ENCODE results near the gene MKNK2. TPM values are rescaled to one million over a fixed set of nuclear protein-coding genes. Genes with fewer than 3 reads are reported as not detected.

Gene MKNK2
- total RNA-seq, 4 donors from 2014 or later, result 34.6 to 155 (median 81.7) TPM

DNA sequence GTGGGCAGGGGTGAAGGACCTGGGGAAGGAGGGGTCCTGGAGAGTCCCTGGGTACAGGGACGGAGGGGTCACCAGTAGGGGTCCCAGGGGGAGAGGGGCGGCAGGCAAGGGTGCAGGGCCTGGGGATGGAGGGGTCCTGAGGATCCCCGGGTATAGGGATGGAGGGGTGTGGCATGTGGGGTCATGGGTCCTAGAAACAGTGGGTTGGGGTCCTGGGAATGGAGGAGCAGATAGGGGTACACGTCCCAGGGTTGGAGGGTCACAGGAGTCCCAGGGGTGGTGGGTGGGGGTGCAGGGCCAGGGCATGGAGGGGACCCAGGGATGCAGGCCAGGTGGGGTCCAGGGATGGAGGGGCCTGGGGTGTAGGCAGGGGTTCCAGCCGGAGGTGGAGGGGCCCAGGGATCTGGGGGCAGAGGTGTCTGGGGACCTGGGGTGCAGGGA, 36.9 kb downstream of the MKNK2 start:
- H3K36me3 ChIP-seq, result no peaks in the 10 kb centered on the region
- H3K4me3 ChIP-seq, result peak overlapping the region in 1 of 2 donors; percentile 63
- intact Hi-C loops (cut with DNase I; ENCODE audit: low total_unique reads), result no loop called here
- no peak for DNase-seq
- no peaks in the 10 kb centered on the region for H3K27me3 ChIP-seq
- no peaks in the 10 kb centered on the region for H3K9me3 ChIP-seq
- peaks cover 0 to 7% of the 10 kb centered on the region in 2 donors for H3K4me1 ChIP-seq
- TF ChIP-seq, protein P1, sequence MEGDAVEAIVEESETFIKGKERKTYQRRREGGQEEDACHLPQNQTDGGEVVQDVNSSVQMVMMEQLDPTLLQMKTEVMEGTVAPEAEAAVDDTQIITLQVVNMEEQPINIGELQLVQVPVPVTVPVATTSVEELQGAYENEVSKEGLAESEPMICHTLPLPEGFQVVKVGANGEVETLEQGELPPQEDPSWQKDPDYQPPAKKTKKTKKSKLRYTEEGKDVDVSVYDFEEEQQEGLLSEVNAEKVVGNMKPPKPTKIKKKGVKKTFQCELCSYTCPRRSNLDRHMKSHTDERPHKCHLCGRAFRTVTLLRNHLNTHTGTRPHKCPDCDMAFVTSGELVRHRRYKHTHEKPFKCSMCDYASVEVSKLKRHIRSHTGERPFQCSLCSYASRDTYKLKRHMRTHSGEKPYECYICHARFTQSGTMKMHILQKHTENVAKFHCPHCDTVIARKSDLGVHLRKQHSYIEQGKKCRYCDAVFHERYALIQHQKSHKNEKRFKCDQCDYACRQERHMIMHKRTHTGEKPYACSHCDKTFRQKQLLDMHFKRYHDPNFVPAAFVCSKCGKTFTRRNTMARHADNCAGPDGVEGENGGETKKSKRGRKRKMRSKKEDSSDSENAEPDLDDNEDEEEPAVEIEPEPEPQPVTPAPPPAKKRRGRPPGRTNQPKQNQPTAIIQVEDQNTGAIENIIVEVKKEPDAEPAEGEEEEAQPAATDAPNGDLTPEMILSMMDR (IDR thresholded peaks at IDR 0.05), result no peak
- TF ChIP-seq POLR2A (IDR thresholded peaks at IDR 0.05), result no peak
- peak overlapping the region; percentile 47 to 69 for H3K27ac ChIP-seq

DNA sequence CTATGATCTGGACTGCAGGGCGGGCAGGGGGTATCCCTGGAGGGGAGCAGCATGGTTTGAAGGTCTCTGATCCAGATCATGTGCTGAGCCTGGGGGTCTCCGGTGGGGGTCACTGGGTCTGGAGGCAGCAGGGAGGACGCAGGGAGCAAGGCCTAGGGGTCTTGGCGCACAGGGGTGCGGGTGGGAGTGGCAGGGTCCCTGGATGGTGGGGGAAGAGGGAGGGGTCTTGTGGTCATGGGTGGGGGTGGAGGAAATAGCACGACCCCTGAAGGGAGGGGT, 37.4 kb downstream of the MKNK2 start:
- TF ChIP-seq POLR2A (IDR thresholded peaks at IDR 0.05), result no peak
- TF ChIP-seq, protein P1 (IDR thresholded peaks at IDR 0.05), result no peak

DNA sequence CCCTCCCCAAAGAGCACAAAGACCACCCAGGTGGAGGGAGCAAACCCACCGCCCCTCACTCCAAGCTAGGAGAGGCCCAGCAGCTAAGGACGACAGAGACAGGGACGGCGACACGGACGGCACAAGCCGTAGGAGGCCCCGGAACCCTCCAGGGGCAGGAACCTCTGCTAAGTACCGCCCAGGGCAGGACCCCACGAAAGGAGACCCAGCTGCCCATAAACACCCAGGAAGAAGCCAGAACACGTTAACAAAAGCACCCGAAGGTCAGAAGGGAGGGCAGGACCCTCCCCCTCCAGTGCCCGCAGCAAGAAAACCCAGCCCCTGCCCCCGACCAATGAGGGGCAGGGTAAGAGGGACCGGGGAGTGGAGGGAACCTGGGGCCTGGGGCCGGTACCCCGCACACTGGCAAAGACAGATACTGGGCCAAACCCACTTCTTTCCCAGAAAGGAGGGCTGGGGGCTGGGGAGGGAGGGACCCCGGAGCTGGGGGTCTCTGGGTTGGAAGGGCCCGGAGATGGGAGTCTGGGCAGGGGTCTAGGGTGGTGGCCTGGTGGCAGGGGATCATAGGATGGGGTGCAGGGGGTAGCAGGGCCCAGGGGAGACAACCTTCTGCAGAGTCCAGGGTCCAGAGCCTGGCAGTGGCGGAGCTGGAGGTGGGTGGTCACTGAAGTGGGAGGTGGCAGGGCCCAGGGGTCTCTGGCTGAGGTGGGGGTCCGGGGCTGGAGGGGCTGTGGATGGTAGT, 37.9 kb downstream of the MKNK2 start:
- Histone ChIP-seq H3K4me3 (no peak overlapping the region), H3K4me1 (peaks cover 0 to 7% of the 10 kb centered on the region in 2 donors), H3K27me3 (no peaks in the 10 kb centered on the region), H3K9me3 (no peaks in the 10 kb centered on the region), H3K27ac (no peak overlapping the region), H3K36me3 (no peaks in the 10 kb centered on the region)
- intact Hi-C loops (cut with DNase I; ENCODE audit: low total_unique reads), result no loop called here
- TF ChIP-seq, protein P1 (IDR thresholded peaks at IDR 0.05), result no peak
- TF ChIP-seq POLR2A (IDR thresholded peaks at IDR 0.05), result no peak
- DNase-seq, result no peak

More for the DNA sequence above, 37.4 kb downstream of the MKNK2 start:
- Histone ChIP-seq H3K9me3 (no peaks in the 10 kb centered on the region), H3K4me3 (no peak overlapping the region), H3K36me3 (no peaks in the 10 kb centered on the region), H3K4me1 (peaks cover 0 to 7% of the 10 kb centered on the region in 2 donors), H3K27ac (no peak overlapping the region), H3K27me3 (no peaks in the 10 kb centered on the region)
- intact Hi-C loops (cut with DNase I; ENCODE audit: low total_unique reads), result no loop called here
- DNase-seq, result no peak

DNA sequence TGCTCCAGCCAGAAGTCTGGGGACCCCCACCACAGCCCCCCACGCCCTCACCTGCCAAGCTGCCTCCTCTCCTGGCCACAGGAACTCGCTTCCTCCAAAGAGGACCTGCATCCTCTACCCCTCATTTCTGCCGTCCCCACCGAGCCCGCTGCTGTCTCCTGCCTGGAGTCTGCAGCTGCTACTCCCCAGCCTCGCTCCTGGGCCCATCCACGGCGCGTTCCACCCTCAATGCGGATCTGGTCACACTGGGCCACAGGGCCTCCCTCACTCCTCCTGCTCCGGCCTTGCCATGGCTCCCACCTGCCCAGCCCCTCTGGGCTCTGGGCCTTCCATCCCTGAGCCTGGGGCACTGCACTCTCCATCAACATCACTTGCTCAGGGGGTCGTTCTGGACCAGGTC, 39.9 kb downstream of the MKNK2 start:
- no peak overlapping the region for H3K27ac ChIP-seq
- peaks cover 0 to 5% of the 10 kb centered on the region in 2 donors for H3K4me1 ChIP-seq
- no peak overlapping the region for H3K4me3 ChIP-seq
- no peaks in the 10 kb centered on the region for H3K27me3 ChIP-seq
- TF ChIP-seq POLR2A (IDR thresholded peaks at IDR 0.05), result no peak
- TF ChIP-seq, protein P1 (IDR thresholded peaks at IDR 0.05), result no peak
- intact Hi-C loops (cut with DNase I; ENCODE audit: low total_unique reads), result no loop called here
- no peaks in the 10 kb centered on the region for H3K36me3 ChIP-seq
- DNase-seq, result no peak
- no peaks in the 10 kb centered on the region for H3K9me3 ChIP-seq

DNA sequence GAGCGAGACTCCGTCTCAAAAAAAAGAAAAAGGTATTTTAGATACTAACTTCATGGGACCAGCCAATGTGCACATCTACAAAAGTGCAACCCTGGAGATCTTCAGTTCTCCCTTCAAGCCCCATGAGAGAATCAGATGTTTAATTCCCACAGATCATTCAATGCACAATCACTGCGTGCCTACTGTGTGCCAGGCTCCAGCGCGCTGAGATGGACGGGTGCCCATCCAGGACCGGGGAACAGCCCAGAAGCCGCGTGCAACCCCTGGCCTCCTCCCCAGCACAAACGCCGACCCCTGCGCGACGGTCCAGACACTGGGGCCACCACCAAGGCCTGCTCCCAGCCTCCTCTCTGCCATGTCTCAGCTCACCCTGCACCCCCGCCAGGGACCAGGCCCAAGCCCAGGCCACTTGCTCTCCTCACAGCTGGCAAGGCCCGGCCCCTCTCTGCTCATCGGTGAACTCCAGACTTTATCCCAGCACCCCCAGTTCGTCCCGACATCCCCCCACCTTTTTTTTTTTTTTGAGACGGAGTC, 40.8 kb downstream of the MKNK2 start:
- no peak for DNase-seq
- no peaks in the 10 kb centered on the region for H3K27me3 ChIP-seq
- H3K36me3 ChIP-seq, result no peaks in the 10 kb centered on the region
- no peak overlapping the region for H3K4me3 ChIP-seq
- TF ChIP-seq, protein P1 (IDR thresholded peaks at IDR 0.05), result no peak
- TF ChIP-seq POLR2A (IDR thresholded peaks at IDR 0.05), result no peak
- peaks cover 0 to 3% of the 10 kb centered on the region in 2 donors for H3K4me1 ChIP-seq
- H3K27ac ChIP-seq, result no peak overlapping the region
- H3K9me3 ChIP-seq, result no peaks in the 10 kb centered on the region
- intact Hi-C loops (cut with DNase I; ENCODE audit: low total_unique reads), result no loop called here

Measured in uterus (tissue), 4 donors.